Adrenal gland (tissue), 12 donors: ENCODE results near the gene PAEP. TPM values are rescaled to one million over a fixed set of nuclear protein-coding genes. Genes with fewer than 3 reads are reported as not detected.

Experiments used
- DNase-seq, 7 donors: peaks; one replicate each; pipeline ENCODE4 v3.0.0-alpha.2; 2019 to 2020
- H3K27ac ChIP-seq, 5 donors: fragments of 200-600 bp; sonication (generic) in 4 of 5; 1 replicate in 3 of 5; 2 replicates in 2 of 5; pipeline versions ENCODE4 v1.5.1 to v1.8.0; 2016 to 2020; ENCODE audit warnings: mild to moderate bottlenecking in 1 of 5
- H3K27me3 ChIP-seq: fragments of 200-600 bp; 2 replicates; pipeline ENCODE4 v1.8.0; 2021
- H3K36me3 ChIP-seq, 2 donors: fragments of 200-600 bp; replicated peaks in 1 of 2; 1 replicate in 1 of 2; 2 replicates in 1 of 2; pipeline versions ENCODE4 v1.5.1 to v1.8.0; 2018 to 2022
- H3K4me1 ChIP-seq, 2 donors: fragments of 200-600 bp; replicated peaks in 1 of 2; 1 replicate in 1 of 2; 2 replicates in 1 of 2; pipeline versions ENCODE4 v1.5.1 to v1.8.0; 2018 to 2021
- H3K4me3 ChIP-seq, 4 donors: fragments of 200-600 bp; sonication (generic) in 3 of 4; one replicate each; pipeline ENCODE4 v1.5.1; 2016 to 2018
- H3K9me3 ChIP-seq, 3 donors: fragments of 200-600 bp; sonication (generic) in 1 of 3; replicated peaks in 1 of 3; 1 replicate in 2 of 3; 2 replicates in 1 of 3; pipeline versions ENCODE4 v1.5.1 to v1.8.0; 2016 to 2021
- CTCF ChIP-seq, 6 experiments: fragments of 450-650 bp in 4 of 6; fragments of 200-600 bp in 2 of 6; sonication (generic) in 1 of 6; IDR thresholded peaks; 1 replicate in 5 of 6; 2 replicates in 1 of 6; pipeline versions ENCODE4 v1.5.1 to v1.8.0; 2016 to 2021; ENCODE audit warnings: antibody characterized with exemption in 6 of 6, mild to moderate bottlenecking in 2 of 6, moderate library complexity in 1 of 6
- POLR2A ChIP-seq, 2 donors: fragments of 450-650 bp; IDR thresholded peaks; one replicate each; pipeline ENCODE4 v1.6.1; 2017; ENCODE audit warnings: antibody characterized with exemption in 2 of 2, mild to moderate bottlenecking in 2 of 2, moderate library complexity in 1 of 2
- WGBS, 4 donors: extraction: QIAGEN DNeasy Blood & Tissue Kit in 2 of 4; methylation state at CpG; one replicate each; pipeline versions ENCODE4 v1.1.5 to v1.1.7; 2013 to 2017; 5-methylcytosine and 5-hydroxymethylcytosine counted together
- intact Hi-C, 2 donors: fragments of 100-400 bp; cut with DNase I; formaldehyde crosslinking; loops; one replicate each; pipeline versions ENCODE4 v1.14.1 to v1.15.0; 2022 to 2023
- polyA plus RNA-seq, 3 donors: library from polyadenylated mRNA; stranded (reverse); fragments of 200-250 nt in 2 of 3; fragments of 350-450 nt in 1 of 3; fragmentation: Illumina TruSeq in 1 of 3; extraction: RNeasy Lipid Tissue Mini Kit (QIAGEN cat#74804) in 1 of 3; gene quantifications; one replicate each; pipeline ENCODE4 v1.2.3, GENCODE V29; 2013 to 2014
- total RNA-seq, 9 donors: library from RNA; depleted of rRNA in 4 of 9; stranded (reverse); fragments of >200 nt in 4 of 9; fragments of 120-200 nt in 1 of 9; fragmentation: NEBNext Ultra II Directional in 1 of 9; extraction: Animal tissue kit (Norgen Biotek cat#: 25700) in 1 of 9; gene quantifications; one replicate each; pipeline versions ENCODE4 v1.1.0 to v1.2.4, GENCODE V29; 2013 to 2023
- donor health status: healthy with polysubstance abuse.
- donor health status: Bipolar disorder and iron deficiency.
- donor health status: DM: yes; HTN: yes; CAD: no.
- donor health status: DM: no; HTN: no; CAD: no.
- donor health status: DM: no; HTN: no; CAD: no.
- donor health status: DM: yes; HTN: yes; CAD: no.

PAEP gene
- total and polyA plus RNA-seq, 12 donors, result 0.17 TPM; not detected in 11

- DNase-seq, result no peak
- no peaks in the 10 kb centered on the region for H3K9me3 ChIP-seq
- no peak overlapping the region for H3K4me3 ChIP-seq
- intact Hi-C loops, result no loop called here
- H3K27ac ChIP-seq, result no peak overlapping the region
- 85 to 93% (median 90%) methylated on average over 7 to 11 of the region's 11 CpGs for WGBS, 4 donors
- TF ChIP-seq POLR2A (IDR thresholded peaks at IDR 0.05) (no peak), CTCF (IDR thresholded peaks at IDR 0.05) (no peak)
- no peaks in the 10 kb centered on the region for H3K27me3 ChIP-seq
- peaks cover 19 to 23% of the 10 kb centered on the region in 2 donors for H3K4me1 ChIP-seq
- no peaks in the 10 kb centered on the region for H3K36me3 ChIP-seq
Observed at GRCh38 chr9:135580664-135581380, 19.3 kb downstream of the PAEP start.

DNA sequence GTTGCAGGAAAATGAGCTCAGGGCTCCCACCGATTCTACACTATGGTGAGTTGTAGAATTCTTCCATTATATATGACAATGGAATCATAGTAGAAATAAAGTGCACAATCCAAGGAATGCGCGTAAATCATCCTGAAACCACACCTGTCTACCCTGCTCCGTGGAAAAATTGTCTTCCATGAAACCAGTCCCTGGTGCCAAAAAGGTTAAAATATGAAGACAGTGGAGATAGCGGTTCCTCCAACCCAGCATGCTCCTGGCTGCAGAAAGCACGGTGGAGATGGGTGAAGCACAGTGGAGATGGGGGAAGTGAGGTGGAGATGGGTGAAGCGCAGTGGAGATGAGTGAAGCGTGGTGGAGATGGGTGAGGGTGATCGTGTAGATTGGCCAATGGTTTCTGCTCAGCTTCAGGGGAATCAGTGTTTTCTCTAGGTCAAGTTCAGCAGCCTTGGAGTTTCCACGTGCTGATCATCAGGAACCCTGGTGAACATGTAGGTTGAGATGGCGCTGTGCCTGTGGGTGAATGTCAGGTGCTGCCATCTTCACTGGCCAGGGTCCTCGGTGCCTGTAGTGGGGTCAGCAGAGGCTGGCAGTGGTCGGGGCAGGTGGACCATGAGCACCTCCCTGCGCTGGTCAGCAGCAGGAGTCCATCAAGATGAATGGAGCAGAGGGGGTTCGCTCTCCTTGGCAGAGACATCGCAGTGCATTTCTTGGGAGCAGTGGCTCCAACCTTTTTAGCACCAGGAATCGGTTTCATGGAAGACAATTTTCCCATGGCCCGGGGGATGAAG, 20.3 kb downstream of the PAEP start:
- no peak for DNase-seq
- H3K27ac ChIP-seq, result peak overlapping the region in 1 of 5 donors; percentile 96
- peaks cover 19 to 23% of the 10 kb centered on the region in 2 donors for H3K4me1 ChIP-seq
- intact Hi-C loops, result no loop called here
- TF ChIP-seq CTCF (IDR thresholded peaks at IDR 0.05) (no peak), POLR2A (IDR thresholded peaks at IDR 0.05) (no peak)
- H3K9me3 ChIP-seq, result no peaks in the 10 kb centered on the region
- H3K36me3 ChIP-seq, result no peaks in the 10 kb centered on the region
- 88 to 91% (median 89%) methylated on average over 18 of the region's 18 CpGs for WGBS, 4 donors
- no peaks in the 10 kb centered on the region for H3K27me3 ChIP-seq
- H3K4me3 ChIP-seq, result no peak overlapping the region

GRCh38 chr9:135582541-135582940, 21.0 kb downstream of the PAEP start:
- H3K36me3 ChIP-seq, result no peaks in the 10 kb centered on the region
- DNase-seq, result no peak
- no peaks in the 10 kb centered on the region for H3K27me3 ChIP-seq
- intact Hi-C loops, result no loop called here
- H3K27ac ChIP-seq, result peak overlapping the region in 3 of 5 donors; percentile 74 to 96 (median 79)
- H3K4me1 ChIP-seq, result peaks cover 19 to 23% of the 10 kb centered on the region in 2 donors
- 85 to 96% (median 88%) methylated on average over 10 to 14 of the region's 14 CpGs for WGBS, 4 donors
- H3K4me3 ChIP-seq, result no peak overlapping the region
- H3K9me3 ChIP-seq, result no peaks in the 10 kb centered on the region
- TF ChIP-seq POLR2A (IDR thresholded peaks at IDR 0.05) (no peak), CTCF (IDR thresholded peaks at IDR 0.05) (no peak)

- Histone ChIP-seq H3K27me3 (no peaks in the 10 kb centered on the region), H3K9me3 (no peaks in the 10 kb centered on the region), H3K27ac (peak overlapping the region in 3 of 5 donors; percentile 74 to 96 (median 79)), H3K36me3 (no peaks in the 10 kb centered on the region), H3K4me1 (peaks cover 19 to 23% of the 10 kb centered on the region in 2 donors), H3K4me3 (peak overlapping the region in 1 of 4 donors; percentile 44)
- intact Hi-C loops, result no loop called here
- peak in 6 of 7 donors; percentile 65 to 83 (median 76) for DNase-seq
- TF ChIP-seq CTCF (IDR thresholded peaks at IDR 0.05), result peak in 1 of 6 experiments; percentile 13
- no peak for TF ChIP-seq POLR2A (IDR thresholded peaks at IDR 0.05)
- WGBS, 4 donors, result 39 to 47% (median 43%) methylated on average over 14 to 19 of the region's 19 CpGs
Observed at GRCh38 chr9:135582966-135583687, 21.6 kb downstream of the PAEP start.
